GM20000 (cell line): ENCODE measurements around the gene TUSC7.

Experiments used
- DNase-seq: peaks from one replicate; pipeline ENCODE4 v3.0.0; 2012; ENCODE audit warnings: low spot score
- CTCF ChIP-seq: IDR thresholded peaks from 2 replicates; pipeline ENCODE4 v1.5.1; 2012; ENCODE audit warnings: mild to moderate bottlenecking, control low read depth; ENCODE audit errors: extremely low read depth, missing control alignments

Gene TUSC7

GRCh38 chr3:116678853-116679252, 30.7 kb upstream of the TUSC7 start:
- no peak for TF ChIP-seq CTCF
- DNase-seq: no peak

- TF ChIP-seq CTCF: no peak
- no peak for DNase-seq
These were observed 18.5 kb upstream of the TUSC7 start for GRCh38 chr3:116691041-116691440.

- no peak for DNase-seq
- TF ChIP-seq CTCF: no peak
These were observed 8.5 kb upstream of the TUSC7 start for GRCh38 chr3:116701070-116701469.

DNA sequence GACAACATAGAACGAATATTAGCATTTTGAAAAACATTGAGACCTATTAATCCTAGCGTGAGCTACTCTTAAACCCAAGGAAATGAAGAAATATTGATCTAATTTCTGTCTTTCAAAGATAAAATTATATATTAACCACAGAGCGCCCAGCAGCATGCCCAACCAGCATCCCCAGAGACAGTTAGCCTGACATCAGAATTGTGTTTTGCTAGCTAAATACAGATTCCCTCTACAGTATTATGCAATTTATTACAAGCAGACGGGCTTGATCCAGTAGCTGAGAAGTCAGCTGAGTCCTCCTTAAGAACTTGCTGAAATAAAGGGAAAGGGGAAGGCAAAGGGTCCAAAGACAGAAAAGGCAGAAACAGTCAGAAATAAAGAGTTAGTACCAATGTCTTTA, 7.2 kb upstream of the TUSC7 start:
- no peak for DNase-seq
- no peak for TF ChIP-seq CTCF

DNA sequence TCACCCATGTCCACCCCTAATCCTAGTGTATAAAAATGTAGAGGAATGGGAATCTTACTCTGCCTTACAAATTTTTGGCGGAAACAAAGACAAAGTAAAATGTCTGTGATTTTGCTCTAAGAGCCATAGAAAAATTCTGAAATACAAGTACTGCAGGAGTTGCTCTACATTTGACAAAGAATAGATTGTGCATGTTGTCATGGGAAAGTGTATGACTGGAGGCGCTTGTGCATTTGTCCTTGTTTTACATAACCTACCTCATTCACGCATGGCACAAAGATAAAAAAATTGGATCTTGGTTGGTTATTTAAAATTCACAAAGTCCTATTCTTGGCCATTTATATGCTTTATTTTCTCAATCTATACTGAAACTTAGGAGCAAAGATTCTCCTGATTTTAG, 2.0 kb upstream of the TUSC7 start:
- TF ChIP-seq CTCF: no peak
- DNase-seq: no peak

DNA sequence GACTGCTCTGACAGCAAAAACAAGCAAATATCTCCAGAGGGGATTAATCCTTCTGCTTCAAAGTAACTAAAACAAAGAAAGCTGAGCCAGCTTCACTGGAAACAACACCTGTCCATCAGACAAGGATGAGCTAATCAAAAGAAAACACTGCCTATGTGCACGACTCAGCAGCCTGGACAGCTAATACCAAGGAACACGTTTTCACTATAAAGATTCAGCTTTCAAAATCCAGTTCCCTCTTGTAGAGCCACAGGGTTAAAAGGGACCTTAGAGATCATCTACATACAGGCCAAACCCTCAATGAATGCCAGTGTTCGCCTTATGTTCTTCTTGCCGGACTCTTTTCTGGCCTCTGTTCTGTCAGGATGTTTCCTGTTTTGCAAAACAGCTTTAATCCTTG, 6.9 kb downstream of the TUSC7 start:
- TF ChIP-seq CTCF: no peak
- DNase-seq: no peak

GRCh38 chr3:116717566-116717965, 8.0 kb downstream of the TUSC7 start:
- no peak for TF ChIP-seq CTCF
- no peak for DNase-seq
